Neural cell (in vitro differentiated cells): ENCODE measurements around the gene IMPDH2. TPM values are rescaled to one million over a fixed set of nuclear protein-coding genes. Genes with fewer than 3 reads are reported as not detected.

Experiments used
- H2AFZ ChIP-seq: fragments of 200-600, 300-800 bp; sonication (generic), shearing (Covaris generic); 2 replicates; pipeline ENCODE4 v1.6.0; 2014; ENCODE audit warnings: low read depth, mild to moderate bottlenecking, antibody characterized with exemption, low read length, moderate library complexity
- H3F3A ChIP-seq: fragments of 200-600 bp; shearing (Covaris generic); 2 replicates; pipeline ENCODE4 v1.6.1; 2016; ENCODE audit warnings: mild to moderate bottlenecking, moderate library complexity, mixed read lengths, antibody characterized with exemption, low read length; ENCODE audit not compliant: insufficient read depth, poor library complexity, severe bottlenecking
- H3K27ac ChIP-seq: fragments of 200-600, 300-800 bp; sonication (generic), shearing (Covaris generic); 2 replicates; pipeline ENCODE4 v1.5.1; 2014; ENCODE audit warnings: mild to moderate bottlenecking, low read length, moderate library complexity
- H3K27me3 ChIP-seq: fragments of 300-800, 200-600 bp; sonication (generic), shearing (Covaris generic); 2 replicates; pipeline ENCODE4 v1.6.0; 2014; ENCODE audit warnings: mild to moderate bottlenecking, low read depth, low read length, moderate library complexity; ENCODE audit not compliant: insufficient read depth
- H3K36me3 ChIP-seq: fragments of 300-800, 200-600 bp; sonication (generic), shearing (Covaris generic); 2 replicates; pipeline ENCODE4 v1.5.1; 2014; ENCODE audit warnings: mild to moderate bottlenecking, antibody characterized with exemption, low read length, moderate library complexity; ENCODE audit not compliant: insufficient read depth
- H3K4me2 ChIP-seq: fragments of 300-800, 200-600 bp; sonication (generic), shearing (Covaris generic); 2 replicates; pipeline ENCODE4 v1.6.0; 2014; ENCODE audit warnings: mild to moderate bottlenecking, low read length
- H3K4me3 ChIP-seq: fragments of 300-800, 200-600 bp; sonication (generic), shearing (Covaris generic); 2 replicates; pipeline ENCODE4 v1.5.1; 2014; ENCODE audit warnings: mild to moderate bottlenecking, low read length, moderate library complexity
- H3K79me2 ChIP-seq: fragments of 200-600 bp; shearing (Covaris generic); replicated peaks from 2 replicates; pipeline ENCODE4 v1.6.0; 2014; ENCODE audit warnings: mild to moderate bottlenecking, low read length, moderate library complexity; ENCODE audit not compliant: insufficient read depth
- H3K9ac ChIP-seq: fragments of 300-800, 200-600 bp; sonication (generic), shearing (Covaris generic); 2 replicates; pipeline ENCODE4 v1.6.1; 2016; ENCODE audit warnings: mild to moderate bottlenecking, low read length, mixed read lengths
- H3K9me2 ChIP-seq: fragments of 200-600 bp; shearing (Covaris generic); 2 replicates; pipeline ENCODE4 v1.6.1; 2016; ENCODE audit warnings: mild to moderate bottlenecking, low read length, mixed read lengths; ENCODE audit not compliant: insufficient read depth
- H3K9me3 ChIP-seq: fragments of 200-600, 300-800 bp; sonication (generic), shearing (Covaris generic); 2 replicates; pipeline ENCODE4 v1.6.1; 2016; ENCODE audit warnings: mild to moderate bottlenecking, mixed run types, low read length, moderate library complexity, mixed read lengths
- H4K20me1 ChIP-seq: fragments of 200-600 bp; shearing (Covaris generic); 2 replicates; pipeline ENCODE4 v1.6.1; 2016; ENCODE audit warnings: mild to moderate bottlenecking, mixed run types; ENCODE audit not compliant: insufficient read depth
- CTCF ChIP-seq: fragments of 450-650 bp; IDR thresholded peaks from 2 replicates; pipeline ENCODE4 v1.5.1; 2014; ENCODE audit warnings: antibody characterized with exemption, mild to moderate bottlenecking, moderate library complexity; ENCODE audit not compliant: poor library complexity, severe bottlenecking
- EP300 ChIP-seq: fragments of 450-650 bp; conservative IDR thresholded peaks from 2 replicates; pipeline ENCODE4 v1.6.1; 2014; ENCODE audit warnings: antibody characterized with exemption, mild to moderate bottlenecking, moderate library complexity; ENCODE audit not compliant: poor library complexity, severe bottlenecking
- EZH2 ChIP-seq: fragments of 200-600, 300-800 bp; shearing (Covaris generic), sonication (generic); IDR thresholded peaks from 2 replicates; pipeline ENCODE4 v1.6.1; 2014; ENCODE audit warnings: antibody characterized with exemption, low read length, borderline replicate concordance, mild to moderate bottlenecking; ENCODE audit not compliant: insufficient read depth, poor library complexity, severe bottlenecking
- MXI1 ChIP-seq: fragments of 450-650 bp; conservative IDR thresholded peaks from 2 replicates; pipeline ENCODE4 v1.6.1; 2014; ENCODE audit warnings: antibody characterized with exemption, mild to moderate bottlenecking; ENCODE audit not compliant: poor library complexity, severe bottlenecking
- RAD21 ChIP-seq: fragments of 450-650 bp; conservative IDR thresholded peaks from 2 replicates; pipeline ENCODE4 v1.6.1; 2014; ENCODE audit warnings: antibody characterized with exemption, mild to moderate bottlenecking, moderate library complexity
- REST ChIP-seq: IDR thresholded peaks from 2 replicates; pipeline ENCODE4 v1.6.1; 2012; ENCODE audit warnings: borderline replicate concordance
- SMC3 ChIP-seq: fragments of 450-650 bp; conservative IDR thresholded peaks from 2 replicates; pipeline ENCODE4 v1.6.1; 2014; ENCODE audit warnings: antibody characterized with exemption, mild to moderate bottlenecking, moderate library complexity; ENCODE audit not compliant: poor library complexity
- TAF1 ChIP-seq: IDR thresholded peaks from 2 replicates; pipeline ENCODE4 v1.6.1; 2012; ENCODE audit warnings: low read depth
- polyA plus RNA-seq: library from polyadenylated mRNA; depleted of rRNA; stranded (reverse); fragments of >200 nt; gene quantifications from 2 replicates; pipeline ENCODE4 v1.2.3, GENCODE V29; 2014

IMPDH2 gene
- polyA plus RNA-seq, 1 donor from 2014 or later: 137 TPM

- Histone ChIP-seq H3K4me2 (peak overlapping the region; percentile 75), H3K27ac (peak overlapping the region; percentile 58), H2AFZ (peak overlapping the region; percentile 69), H3K9me3 (no peaks in the 10 kb centered on the region), H3F3A (no peaks in the 10 kb centered on the region), H3K9ac (peak overlapping the region; percentile 80), H3K9me2 (no peaks in the 10 kb centered on the region), H3K27me3 (no peaks in the 10 kb centered on the region), H4K20me1 (peaks cover 9% of the 10 kb centered on the region), H3K36me3 (no peaks in the 10 kb centered on the region), H3K4me3 (peak overlapping the region; percentile 98), H3K79me2 (peaks cover 23% of the 10 kb centered on the region)
- TF ChIP-seq TAF1 (no peak), RAD21 (no peak), REST (no peak), CTCF (no peak), EZH2 (no peak)
Measured at GRCh38 chr3:49018707-49019006, 10.5 kb downstream of the IMPDH2 start.

- H3K4me2 ChIP-seq: peak within 1 kb of the TSS; percentile 75
- no peaks in the 10 kb centered on the region for H3F3A ChIP-seq
- peak within 1 kb of the TSS; percentile 69 for H2AFZ ChIP-seq
- H3K9me2 ChIP-seq: no peaks in the 10 kb centered on the region
- peaks cover 25% of the 10 kb centered on the region for H3K79me2 ChIP-seq
- TF ChIP-seq MXI1 (peak; percentile 93), EP300 (peak; percentile 38), CTCF (no peak), SMC3 (peak; percentile 17), TAF1 (no peak)
- no peaks in the 10 kb centered on the region for H3K36me3 ChIP-seq
- H3K4me3 ChIP-seq: peak within 1 kb of the TSS; percentile 98
- H3K27ac ChIP-seq: peak within 1 kb of the TSS; percentile 58
- H3K9ac ChIP-seq: peak within 1 kb of the TSS; percentile 80
- H3K9me3 ChIP-seq: no peaks in the 10 kb centered on the region
- H3K27me3 ChIP-seq: no peaks in the 10 kb centered on the region
- peaks cover 9% of the 10 kb centered on the region for H4K20me1 ChIP-seq
Measured at GRCh38 chr3:49017971-49018706, 11.1 kb downstream of the IMPDH2 start, which contains the start of gene DALRD3. Gene DALRD3, minus strand, starts transcription at chr3:49018580. Its CDS starts 16 bp downstream, at chr3:49018564.
